Activated T-helper 1 cell treated with anti-CD3 and anti-CD28 coated beads, Interleukin-2, amount 50 U/mL, for 16 hours (primary cell): ENCODE results near the gene LRP2.
"Not testable (repeated sequence)": the region's sequence is repeated elsewhere in the genome, so short reads cannot be mapped to it uniquely, and the experiment has no call there.

Source experiments
- DNase-seq, 2 donors: peaks; one replicate each; pipeline ENCODE4 v3.0.0-alpha.2; 2020; ENCODE audit warnings: low read depth in 1 of 2, low spot score in 1 of 2

LRP2 gene

DNA sequence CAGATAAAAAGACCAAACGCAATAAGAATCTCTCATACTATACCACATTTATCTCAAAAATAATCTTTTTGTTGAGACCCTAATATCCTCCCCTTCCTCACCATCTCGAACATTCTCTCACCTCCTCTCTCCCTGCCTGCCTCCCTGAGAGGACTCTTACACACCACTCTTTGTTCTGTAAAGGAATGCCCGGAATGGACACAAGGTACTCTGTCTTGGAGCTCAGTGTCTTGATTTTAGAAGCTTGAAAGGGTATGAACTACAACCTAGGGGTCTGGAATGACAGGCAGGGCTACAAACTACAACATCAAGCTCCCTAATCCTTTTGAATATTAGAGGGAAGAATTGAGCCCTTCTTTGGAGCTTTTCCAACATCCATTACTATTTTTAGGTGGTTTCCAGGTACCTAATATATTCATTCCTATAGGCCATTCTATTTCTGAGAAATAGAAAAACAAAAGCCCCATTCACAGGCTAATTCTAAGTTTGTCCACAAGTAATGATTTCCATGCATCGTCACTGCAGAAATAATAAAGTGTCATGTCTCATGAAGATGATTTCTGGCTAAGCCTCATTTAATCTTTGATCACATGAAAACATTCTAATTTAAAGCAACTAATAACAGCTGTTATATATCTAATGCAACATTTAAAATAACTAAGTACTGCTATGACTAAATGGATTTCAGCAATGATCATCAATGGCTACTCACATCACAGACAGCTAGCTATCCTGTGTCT lies 60.6 kb downstream of the LRP2 start:
- DNase-seq = no peak

- DNase-seq = no peak
Observed at GRCh38 chr2:169300636-169301530, 61.5 kb downstream of the LRP2 start.

- no peak for DNase-seq
Observed at GRCh38 chr2:169298007-169298406, 64.3 kb downstream of the LRP2 start.

DNA sequence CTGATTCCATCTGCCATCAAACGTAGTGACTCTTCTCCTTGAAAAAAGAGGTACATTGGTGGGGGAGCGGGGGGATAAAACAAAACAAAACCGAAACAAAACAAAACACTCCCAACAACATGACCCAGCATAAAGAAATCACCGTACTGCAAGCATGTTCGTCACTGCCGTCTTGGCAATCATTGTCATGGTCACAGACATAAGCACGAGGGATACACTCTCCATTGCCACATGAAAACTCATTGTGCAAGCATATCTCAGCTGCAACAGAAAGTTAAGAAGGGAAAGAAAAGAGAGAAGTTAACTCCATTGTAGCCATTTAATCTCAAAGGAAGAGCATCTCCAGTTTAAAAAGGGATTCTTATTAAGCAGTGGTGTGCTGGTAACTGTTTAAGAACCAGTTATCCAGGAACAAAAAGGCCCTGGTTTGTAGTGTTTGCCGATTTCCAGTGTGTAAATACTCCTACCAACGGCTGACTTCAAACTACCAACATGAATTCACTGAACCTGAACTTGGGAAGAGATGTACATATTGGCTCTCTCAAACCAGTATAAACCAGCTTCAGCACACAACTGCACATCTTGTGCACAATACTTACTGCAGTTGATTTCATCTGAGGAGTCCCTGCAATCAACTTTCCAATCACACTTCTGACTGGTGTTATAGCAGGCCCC lies 68.2 kb downstream of the LRP2 start:
- DNase-seq = no peak

DNA sequence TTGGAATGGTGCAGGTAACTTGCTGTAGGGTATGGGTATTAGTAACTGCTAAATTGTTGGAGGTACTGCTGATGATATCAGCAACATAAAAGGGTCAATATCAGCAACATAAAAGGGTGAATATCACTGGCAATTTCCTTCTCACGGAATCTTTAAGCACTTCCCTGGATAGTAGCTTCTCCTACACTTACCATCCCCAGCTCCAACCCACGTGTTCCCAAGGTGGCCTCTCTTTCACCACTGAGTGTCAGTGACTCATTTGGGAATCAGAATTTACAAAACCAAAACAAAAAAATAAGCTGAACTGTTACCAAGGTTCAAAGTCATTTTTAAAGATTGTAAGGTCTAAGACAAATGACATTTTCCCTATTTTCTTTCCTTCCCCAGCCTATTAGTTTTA lies 70.8 kb downstream of the LRP2 start:
- no peak for DNase-seq

DNA sequence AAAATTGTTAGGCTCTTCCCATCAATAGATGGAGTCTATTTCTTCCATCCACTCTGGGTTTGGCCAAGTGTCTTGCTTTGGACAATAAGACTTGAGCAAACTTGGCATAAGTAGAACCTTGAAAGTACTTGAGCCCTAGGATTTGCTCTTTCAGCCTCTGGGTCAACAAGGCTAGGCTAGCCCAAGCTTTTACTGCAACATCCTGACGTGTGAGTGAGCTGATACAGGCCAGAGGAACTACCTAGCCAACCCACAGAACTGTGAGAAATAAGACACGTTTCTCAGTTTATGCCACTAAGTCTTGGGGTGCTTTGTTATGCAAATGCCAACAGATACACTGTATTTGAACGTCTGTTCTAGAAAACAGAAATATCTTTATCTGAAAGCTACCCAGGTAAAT lies 71.9 kb downstream of the LRP2 start:
- no peak for DNase-seq

DNA sequence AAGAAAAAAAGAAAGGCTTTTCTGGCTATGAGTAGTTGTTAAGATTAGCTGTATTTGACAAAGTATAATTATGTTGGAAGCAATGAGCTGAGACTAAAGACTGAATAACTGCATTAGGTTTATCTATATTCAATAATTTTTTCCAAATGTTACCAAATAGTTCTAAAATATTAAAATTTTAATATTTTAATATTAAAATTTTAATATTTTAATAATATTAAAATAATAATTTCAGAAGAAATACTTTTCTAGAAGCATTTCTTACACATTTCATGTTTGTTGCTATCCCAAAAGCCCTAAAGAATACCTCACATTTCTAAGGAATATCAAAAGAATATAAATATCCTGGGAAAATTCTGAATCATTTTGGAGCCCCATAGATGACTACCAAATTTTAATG lies 74.7 kb downstream of the LRP2 start:
- DNase-seq = no peak

DNA sequence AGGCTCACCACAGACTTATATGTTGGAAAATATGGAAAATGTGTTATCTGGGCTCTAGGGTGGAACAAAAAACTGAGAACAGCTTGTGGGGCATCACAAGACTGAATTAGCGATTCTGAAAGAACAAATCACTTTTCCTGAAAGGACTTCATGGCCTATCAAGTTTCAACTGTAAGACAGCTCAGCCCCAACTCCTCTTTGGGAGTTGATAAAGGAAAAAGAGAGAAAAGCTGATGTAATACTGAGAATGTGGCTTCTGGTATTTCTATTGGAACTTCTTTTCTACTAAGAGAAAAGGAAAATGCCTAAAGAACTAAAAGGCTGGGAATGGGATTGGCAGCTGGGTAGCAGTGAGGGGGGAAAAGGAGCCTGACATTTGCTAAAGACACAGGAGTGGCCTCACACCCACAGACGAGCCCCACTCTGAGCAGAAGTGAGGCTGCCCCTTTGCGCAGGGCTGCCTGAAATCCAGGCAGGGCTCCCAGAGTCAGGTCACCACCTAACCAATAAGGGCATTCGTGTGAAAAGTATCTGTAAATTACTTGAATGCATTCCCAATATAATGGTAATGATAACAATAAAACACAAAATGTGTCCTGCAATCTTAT lies 75.6 kb downstream of the LRP2 start:
- no peak for DNase-seq

DNA sequence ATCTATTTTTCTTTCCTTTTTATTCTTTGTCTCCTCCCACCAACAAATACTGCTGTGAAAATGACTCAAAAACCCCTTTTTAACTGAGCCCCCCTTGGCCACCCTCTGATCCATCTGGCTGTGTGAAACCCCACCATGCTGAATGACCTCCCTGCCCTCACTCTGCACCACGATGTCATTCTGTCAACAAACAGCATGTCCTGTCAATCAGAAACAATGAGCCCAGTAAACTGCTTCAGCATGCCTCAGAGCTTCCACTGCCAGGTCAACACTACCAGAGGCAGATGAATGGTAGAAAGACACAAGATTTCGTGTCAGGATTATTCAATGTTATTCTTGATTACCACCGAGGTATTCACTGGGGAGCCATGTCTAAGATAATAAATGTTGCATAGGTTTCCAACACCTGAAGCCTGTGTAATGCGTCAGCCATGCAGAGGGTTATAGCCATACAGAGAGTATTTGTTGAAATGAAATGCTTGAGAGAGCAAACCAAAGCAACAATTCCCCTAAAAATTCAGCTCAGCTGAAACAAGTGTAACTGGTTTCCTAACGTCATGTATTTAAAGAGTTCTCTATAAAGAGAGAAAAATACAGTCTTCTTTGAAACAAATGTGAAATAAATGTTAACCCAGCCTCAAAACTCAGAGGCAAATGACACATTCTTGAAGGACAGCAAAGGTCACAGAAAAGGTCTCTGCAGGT lies 76.7 kb downstream of the LRP2 start:
- no peak for DNase-seq

- no peak for DNase-seq
Observed at GRCh38 chr2:169280502-169280901, 81.8 kb downstream of the LRP2 start.

- no peak for DNase-seq
Observed at GRCh38 chr2:169275696-169276444, 86.5 kb downstream of the LRP2 start.

DNA sequence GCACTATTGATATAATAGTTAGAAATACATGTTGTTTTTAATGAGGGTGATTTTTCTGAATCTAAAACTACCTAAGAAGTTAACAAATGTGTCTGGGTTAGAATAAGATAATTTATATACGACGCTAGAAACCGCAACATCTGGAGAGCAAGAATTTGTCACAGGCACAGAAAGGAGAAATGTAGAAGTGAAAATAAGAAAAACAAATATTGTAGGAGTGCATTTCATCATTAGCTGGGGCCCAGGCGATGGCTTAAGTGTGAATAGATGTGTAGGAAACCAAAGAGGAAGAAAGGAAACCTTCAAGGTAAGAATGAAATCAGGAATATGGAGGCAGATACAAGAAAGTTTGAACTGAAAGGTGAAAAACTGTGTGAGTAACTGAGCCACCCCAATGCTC lies 90.3 kb downstream of the LRP2 start:
- DNase-seq = no peak

DNA sequence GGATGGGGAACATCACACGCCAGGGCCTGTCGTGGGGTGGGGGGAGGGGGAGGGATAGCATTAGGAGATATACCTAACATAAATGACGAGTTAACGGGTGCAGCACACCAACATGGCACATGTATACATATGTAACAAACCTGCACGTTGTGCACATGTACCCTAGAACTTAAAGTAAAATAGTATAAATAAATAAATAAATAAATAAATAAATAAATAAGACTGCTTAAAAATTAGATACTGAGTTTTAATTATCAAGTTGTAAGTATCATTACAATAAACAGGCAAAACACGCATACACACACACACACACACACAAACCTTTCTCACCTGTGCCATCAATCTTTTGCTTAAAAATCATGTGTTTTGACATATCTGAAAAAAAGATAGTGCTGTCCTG lies 91.8 kb downstream of the LRP2 start:
- not testable (repeated sequence) for DNase-seq

GRCh38 chr2:169265591-169265990 lies 96.7 kb downstream of the LRP2 start:
- no peak for DNase-seq

- DNase-seq = no peak
Observed at GRCh38 chr2:169260846-169261642, 101.3 kb downstream of the LRP2 start.

DNA sequence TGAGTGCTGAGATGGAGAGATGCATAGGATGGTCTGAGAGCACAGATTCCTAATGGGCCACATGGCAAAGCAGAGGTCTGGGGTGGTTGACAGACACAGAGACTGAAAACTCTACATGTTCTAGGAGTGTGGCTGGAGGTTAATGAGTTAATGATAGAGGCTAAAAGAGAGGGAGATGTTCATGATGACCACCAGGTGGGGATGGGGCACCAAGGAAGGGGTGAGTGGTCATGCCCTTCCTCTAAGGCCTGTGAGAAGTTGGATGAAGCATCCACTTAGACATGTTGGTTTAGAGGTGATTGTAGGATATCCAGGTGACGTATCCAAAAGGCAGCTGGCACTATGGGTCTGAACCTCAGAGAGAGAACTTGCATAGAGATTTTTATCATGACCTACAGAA lies 102.1 kb downstream of the LRP2 start:
- no peak for DNase-seq

DNA sequence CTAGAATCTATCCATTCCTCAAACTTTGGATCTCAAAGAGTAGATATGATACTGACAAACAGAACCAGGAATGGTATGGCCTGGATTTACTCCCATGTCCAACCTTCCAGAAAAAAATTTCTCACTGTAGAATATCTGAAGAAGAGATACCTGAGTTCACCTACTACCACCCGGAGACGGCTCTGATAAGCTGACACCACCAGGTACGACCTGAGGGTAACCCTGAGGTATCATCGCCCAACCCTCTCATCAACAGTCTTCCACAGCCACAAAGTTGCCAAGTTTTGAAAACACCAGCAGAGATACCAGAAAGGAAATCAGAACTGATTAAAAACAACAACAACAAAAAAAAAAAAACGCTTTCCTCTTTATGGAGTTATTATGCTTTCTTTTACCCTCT lies 102.9 kb downstream of the LRP2 start:
- DNase-seq = no peak

DNA sequence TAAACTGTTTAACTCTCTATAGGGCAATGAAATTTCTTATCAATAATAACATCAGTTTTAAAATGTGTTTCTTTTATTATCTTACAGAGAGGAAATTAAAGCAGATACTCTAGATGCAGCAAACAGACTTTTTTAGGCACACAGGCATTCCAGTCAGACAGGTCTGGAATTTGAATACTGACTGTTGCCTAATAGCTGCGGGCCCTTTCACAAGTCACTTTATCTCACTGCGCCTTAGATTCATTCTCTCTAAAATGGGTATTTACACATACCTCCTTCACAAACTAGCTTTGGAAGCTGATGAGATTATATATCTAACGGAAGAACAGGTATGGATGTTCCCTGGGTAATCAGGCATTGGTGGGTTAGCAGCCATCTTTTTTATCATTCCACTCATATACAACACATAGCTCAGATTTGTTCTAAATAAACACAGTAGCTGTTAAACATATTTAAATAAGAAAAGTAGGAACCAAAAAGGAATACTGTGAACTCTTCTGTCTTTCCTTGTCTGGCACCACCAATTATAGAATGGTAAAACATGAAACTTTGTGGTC lies 104.2 kb downstream of the LRP2 start:
- no peak for DNase-seq

DNA sequence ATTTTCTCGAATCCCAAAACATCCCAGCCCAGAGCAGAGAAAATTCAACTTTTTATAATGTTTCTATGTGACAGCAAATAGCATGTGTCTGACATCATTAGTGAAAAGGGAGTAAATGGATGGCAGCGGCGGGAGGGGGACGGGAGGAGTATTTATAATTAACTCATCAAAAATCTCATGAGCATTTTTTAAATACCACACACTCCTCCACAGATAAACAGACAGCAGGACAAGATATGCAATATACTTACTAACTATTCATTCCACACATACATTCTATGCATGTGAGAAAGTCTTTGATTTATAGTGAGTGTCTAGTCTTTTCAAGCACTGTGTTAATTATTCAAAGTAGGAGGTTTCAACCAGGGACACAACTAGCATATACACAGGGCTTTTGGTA lies 107.6 kb downstream of the LRP2 start:
- no peak for DNase-seq
